Sigmoid colon (tissue), 7 donors: Measurements from ENCODE around the gene SLC1A5. TPM values are rescaled to one million over a fixed set of nuclear protein-coding genes. Genes with fewer than 3 reads are reported as not detected.

Experiments
- DNase-seq: peaks from one replicate; pipeline ENCODE4 v3.0.0-alpha.2; 2019
- H3K27ac ChIP-seq, 4 donors: fragments of 200-600 bp; sonication (generic); one replicate each; pipeline ENCODE4 v1.5.1; 2016 to 2019; ENCODE audit warnings: mild to moderate bottlenecking in 1 of 4
- H3K27me3 ChIP-seq, 3 donors: fragments of 200-600 bp; sonication (generic); one replicate each; pipeline ENCODE4 v1.5.1; 2019; ENCODE audit warnings: mild to moderate bottlenecking in 1 of 3
- H3K36me3 ChIP-seq, 4 donors: fragments of 200-600 bp; sonication (generic); one replicate each; pipeline ENCODE4 v1.5.1; 2016 to 2019
- H3K4me1 ChIP-seq, 4 donors: fragments of 200-600 bp; sonication (generic); one replicate each; pipeline ENCODE4 v1.5.1; 2017 to 2019
- H3K4me3 ChIP-seq, 4 donors: fragments of 200-600 bp; sonication (generic); one replicate each; pipeline ENCODE4 v1.5.1; 2017 to 2019; ENCODE audit warnings: mild to moderate bottlenecking in 2 of 4, moderate library complexity in 1 of 4
- H3K9me3 ChIP-seq, 4 donors: fragments of 200-600 bp in 3 of 4; sonication (generic) in 3 of 4; one replicate each; pipeline versions ENCODE4 v1.5.1 to v1.6.1; 2013 to 2019
- EP300 ChIP-seq, 4 donors: sonication (generic); formaldehyde crosslinking; IDR thresholded peaks; one replicate each; pipeline ENCODE4 v1.6.1; 2017; ENCODE audit warnings: antibody characterized with exemption in 4 of 4
- POLR2A ChIP-seq, 2 donors: fragments of 450-650 bp; IDR thresholded peaks; one replicate each; pipeline ENCODE4 v1.6.1; 2016; ENCODE audit warnings: antibody characterized with exemption in 2 of 2, mild to moderate bottlenecking in 2 of 2, moderate library complexity in 2 of 2
- POLR2AphosphoS5 ChIP-seq, 4 donors: sonication (generic); formaldehyde crosslinking; IDR thresholded peaks; one replicate each; pipeline ENCODE4 v1.6.1; 2017; ENCODE audit warnings: antibody characterized with exemption in 4 of 4
- WGBS, 2 donors: extraction: QIAGEN DNeasy Blood & Tissue Kit; methylation state at CpG; one replicate each; pipeline ENCODE4 v1.1.7; 2013; 5-methylcytosine and 5-hydroxymethylcytosine counted together
- intact Hi-C: fragments of 100-400 bp; cut with DNase I; formaldehyde crosslinking; loops from one replicate; pipeline ENCODE4 v1.15.1; 2023
- polyA plus RNA-seq, 3 donors: library from polyadenylated mRNA; stranded (reverse); fragments of 200-250 nt; gene quantifications; one replicate each; pipeline ENCODE4 v1.2.3, GENCODE V29; 2013
- total RNA-seq, 4 donors: library from RNA; depleted of rRNA; stranded (reverse); fragments of >200 nt; gene quantifications; one replicate each; pipeline ENCODE4 v1.1.0, GENCODE V29; 2016
- TF ChIP-seq, protein P1 (sequence below), 4 experiments: fragments of 450-650 bp in 3 of 4; fragments of 200-600 bp in 1 of 4; IDR thresholded peaks; one replicate each; pipeline ENCODE4 v1.5.1; 2016 to 2019; ENCODE audit warnings: antibody characterized with exemption in 4 of 4, mild to moderate bottlenecking in 3 of 4, moderate library complexity in 2 of 4
- donor health status: healthy with polysubstance abuse.
- donor health status: Bipolar disorder and iron deficiency.
- donor health status: healthy.

SLC1A5 gene
- total and polyA plus RNA-seq, 7 donors: 21.8 to 122 (median 26.2) TPM

DNA sequence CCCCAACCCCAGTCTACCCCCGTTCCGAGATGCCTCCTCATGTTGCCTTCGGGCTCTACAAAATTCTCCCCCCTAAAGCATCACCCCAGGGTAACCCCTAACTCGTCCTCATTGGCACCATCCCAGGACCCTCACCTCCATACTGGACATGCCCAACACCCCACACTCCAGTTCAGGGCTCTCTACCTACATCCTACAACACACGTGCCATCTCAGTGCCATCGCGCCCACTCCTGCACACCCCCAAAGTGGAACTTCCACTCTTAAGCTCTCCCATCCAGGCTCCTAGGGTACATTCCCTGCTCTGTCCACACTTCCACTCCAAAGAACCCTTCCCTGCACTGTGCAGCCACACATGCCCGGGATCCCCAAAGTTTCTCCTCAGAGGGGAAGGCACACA is 43.4 kb downstream of the SLC1A5 start:
- no peak for DNase-seq
- H3K27ac ChIP-seq: peak overlapping the region in 2 of 4 donors; percentile 87 to 97
- no peaks in the 10 kb centered on the region for H3K27me3 ChIP-seq
- TF ChIP-seq, protein P1, sequence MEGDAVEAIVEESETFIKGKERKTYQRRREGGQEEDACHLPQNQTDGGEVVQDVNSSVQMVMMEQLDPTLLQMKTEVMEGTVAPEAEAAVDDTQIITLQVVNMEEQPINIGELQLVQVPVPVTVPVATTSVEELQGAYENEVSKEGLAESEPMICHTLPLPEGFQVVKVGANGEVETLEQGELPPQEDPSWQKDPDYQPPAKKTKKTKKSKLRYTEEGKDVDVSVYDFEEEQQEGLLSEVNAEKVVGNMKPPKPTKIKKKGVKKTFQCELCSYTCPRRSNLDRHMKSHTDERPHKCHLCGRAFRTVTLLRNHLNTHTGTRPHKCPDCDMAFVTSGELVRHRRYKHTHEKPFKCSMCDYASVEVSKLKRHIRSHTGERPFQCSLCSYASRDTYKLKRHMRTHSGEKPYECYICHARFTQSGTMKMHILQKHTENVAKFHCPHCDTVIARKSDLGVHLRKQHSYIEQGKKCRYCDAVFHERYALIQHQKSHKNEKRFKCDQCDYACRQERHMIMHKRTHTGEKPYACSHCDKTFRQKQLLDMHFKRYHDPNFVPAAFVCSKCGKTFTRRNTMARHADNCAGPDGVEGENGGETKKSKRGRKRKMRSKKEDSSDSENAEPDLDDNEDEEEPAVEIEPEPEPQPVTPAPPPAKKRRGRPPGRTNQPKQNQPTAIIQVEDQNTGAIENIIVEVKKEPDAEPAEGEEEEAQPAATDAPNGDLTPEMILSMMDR (IDR thresholded peaks at IDR 0.05): no peak
- TF ChIP-seq POLR2AphosphoS5 (IDR thresholded peaks at IDR 0.05) (no peak), EP300 (IDR thresholded peaks at IDR 0.05) (no peak), POLR2A (IDR thresholded peaks at IDR 0.05) (no peak)
- no peaks in the 10 kb centered on the region for H3K9me3 ChIP-seq
- intact Hi-C loops: loop anchor here (5.0 kb wide), 1 partner anchor 43 kb away; no protein-coding TSS in a partner anchor
- H3K36me3 ChIP-seq: peaks cover 0 to 12% (median 3%) of the 10 kb centered on the region in 4 donors
- H3K4me3 ChIP-seq: peak overlapping the region; percentile 73 to 100 (median 96)
- WGBS, 2 donors: 24 to 28% methylated on average over 8 of the region's 8 CpGs
- peaks cover 0 to 62% (median 59%) of the 10 kb centered on the region in 4 donors for H3K4me1 ChIP-seq

DNA sequence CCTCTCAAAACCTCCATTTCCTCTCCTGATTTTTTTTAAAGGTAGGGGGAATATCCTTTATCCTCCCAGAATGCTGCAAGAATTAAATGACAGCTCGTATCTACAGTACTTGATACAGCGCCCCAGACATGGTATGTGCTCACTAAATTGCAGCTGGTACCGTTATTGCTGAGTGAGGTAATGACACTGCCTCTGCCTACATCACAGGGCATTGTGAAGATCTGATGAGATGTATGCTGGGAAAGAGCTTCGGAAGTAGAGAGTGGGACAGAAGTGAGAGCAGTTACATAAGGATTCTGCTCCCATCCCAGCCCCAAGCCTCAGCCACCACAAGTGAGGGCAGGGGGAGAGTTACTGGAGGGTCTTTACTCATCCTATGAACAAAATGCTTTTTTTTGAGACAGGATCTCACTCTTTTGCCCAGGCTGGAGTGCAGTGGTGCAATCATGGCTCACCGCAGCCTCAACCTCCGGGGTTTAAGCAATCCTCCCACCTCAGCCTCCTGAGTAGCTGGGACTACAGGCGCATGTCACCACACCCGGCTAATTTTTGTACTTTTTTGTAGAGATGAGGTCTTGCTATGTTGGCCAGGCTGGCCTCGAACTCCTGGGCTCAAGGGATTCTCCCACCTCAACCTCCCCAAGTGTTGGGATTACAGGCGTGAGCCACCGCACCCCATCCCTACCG is 44.2 kb downstream of the SLC1A5 start:
- no peak for DNase-seq
- H3K9me3 ChIP-seq: no peaks in the 10 kb centered on the region
- H3K27ac ChIP-seq: no peak overlapping the region
- peaks cover 0 to 71% (median 68%) of the 10 kb centered on the region in 4 donors for H3K4me1 ChIP-seq
- 86 to 87% methylated on average over 12 of the region's 12 CpGs for WGBS, 2 donors
- no peaks in the 10 kb centered on the region for H3K27me3 ChIP-seq
- TF ChIP-seq EP300 (IDR thresholded peaks at IDR 0.05): no peak
- TF ChIP-seq, protein P1 (IDR thresholded peaks at IDR 0.05): no peak
- TF ChIP-seq POLR2A (IDR thresholded peaks at IDR 0.05): no peak
- no peak for TF ChIP-seq POLR2AphosphoS5 (IDR thresholded peaks at IDR 0.05)
- H3K36me3 ChIP-seq: peaks cover 0 to 6% (median 3%) of the 10 kb centered on the region in 4 donors
- intact Hi-C loops: no loop called here
- no peak overlapping the region for H3K4me3 ChIP-seq

DNA sequence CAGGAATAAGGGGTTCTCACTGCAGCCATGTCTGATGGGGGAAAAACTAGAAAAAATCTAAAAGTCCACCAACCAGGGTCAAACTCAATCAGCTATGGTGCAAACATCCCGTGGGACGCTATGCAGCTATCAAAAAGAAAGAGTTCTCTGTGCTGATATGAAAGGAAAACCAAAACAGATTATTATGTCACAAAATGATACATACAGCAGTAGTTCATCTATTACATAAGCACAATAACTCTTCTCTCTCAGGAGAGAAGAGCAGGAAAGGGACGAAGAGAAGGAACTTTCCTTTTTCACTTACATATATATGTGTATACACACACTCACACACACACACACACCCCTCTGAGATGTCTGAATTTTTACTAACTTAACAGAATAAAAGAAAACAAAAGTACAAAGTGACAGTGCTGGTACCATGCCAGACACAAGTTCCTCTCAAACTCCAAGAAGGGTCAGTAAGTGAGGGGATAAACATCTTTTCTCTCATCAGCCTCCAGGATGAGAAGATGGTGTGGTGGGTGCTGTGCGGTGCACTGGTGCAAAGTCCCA is 45.4 kb downstream of the SLC1A5 start:
- Histone ChIP-seq H3K9me3 (no peaks in the 10 kb centered on the region), H3K27ac (peak overlapping the region in 1 of 4 donors; percentile 3), H3K4me3 (no peak overlapping the region), H3K4me1 (peaks cover 0 to 78% (median 72%) of the 10 kb centered on the region in 4 donors), H3K27me3 (no peaks in the 10 kb centered on the region), H3K36me3 (peaks cover 0 to 4% (median 2%) of the 10 kb centered on the region in 4 donors)
- WGBS, 2 donors: 71 to 73% methylated on average over 4 of the region's 4 CpGs
- intact Hi-C loops: no loop called here
- DNase-seq: no peak
- TF ChIP-seq, protein P1 (IDR thresholded peaks at IDR 0.05): no peak
- TF ChIP-seq POLR2A (IDR thresholded peaks at IDR 0.05) (no peak), EP300 (IDR thresholded peaks at IDR 0.05) (no peak)

DNA sequence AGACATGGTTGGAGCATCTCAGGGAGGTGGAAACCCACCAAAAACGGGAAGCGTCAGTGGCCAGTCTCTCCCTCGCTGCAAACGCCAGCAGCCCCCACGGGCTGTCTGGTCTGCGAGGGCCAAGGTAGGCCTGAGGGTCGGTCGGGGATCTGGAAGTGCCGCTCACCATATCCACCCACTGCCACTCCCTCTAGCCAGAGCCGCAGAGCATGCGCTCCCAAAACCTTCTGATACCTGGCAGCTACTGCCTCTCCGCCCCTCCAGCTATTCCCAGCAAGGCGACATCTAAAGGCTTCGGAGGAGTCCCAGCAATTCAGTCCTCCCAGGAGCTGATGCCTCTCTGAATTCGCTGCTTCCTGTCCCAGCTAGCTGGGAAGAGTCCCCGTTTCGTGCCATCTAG is 46.9 kb downstream of the SLC1A5 start:
- DNase-seq: no peak
- TF ChIP-seq POLR2A (IDR thresholded peaks at IDR 0.05): no peak
- TF ChIP-seq EP300 (IDR thresholded peaks at IDR 0.05): no peak
- TF ChIP-seq, protein P1 (IDR thresholded peaks at IDR 0.05): no peak
- no peak for TF ChIP-seq POLR2AphosphoS5 (IDR thresholded peaks at IDR 0.05)
- Histone ChIP-seq H3K27ac (no peak overlapping the region), H3K4me3 (no peak overlapping the region), H3K9me3 (no peaks in the 10 kb centered on the region), H3K27me3 (no peaks in the 10 kb centered on the region), H3K36me3 (peaks cover 0 to 20% (median 9%) of the 10 kb centered on the region in 4 donors), H3K4me1 (peaks cover 0 to 71% (median 67%) of the 10 kb centered on the region in 4 donors)
- intact Hi-C loops: no loop called here
- WGBS, 2 donors: 86% methylated on average over 17 of the region's 17 CpGs
